Keratinocyte (primary cell): Measurements from ENCODE around the gene CDK14. TPM values are rescaled to one million over a fixed set of nuclear protein-coding genes. Genes with fewer than 3 reads are reported as not detected.

Experiments
- DNase-seq: peaks from one replicate; pipeline ENCODE4 v3.0.0-alpha.2; 2011; ENCODE audit warnings: low read depth, missing footprints, low spot score
- FAIRE-seq: peaks from 2 replicates; lab custom pipeline; 2011; peaks lifted over from hg19 to GRCh38; lab: Jason Lieb, UNC
- H2AFZ ChIP-seq: 2 replicates; pipeline ENCODE4 v1.6.0; 2012; ENCODE audit warnings: low read length, control low read depth, inconsistent platforms; ENCODE audit not compliant: control insufficient read depth
- H3K27ac ChIP-seq: 2 replicates; pipeline ENCODE4 v1.5.1; 2011; ENCODE audit warnings: low read length; ENCODE audit not compliant: control insufficient read depth, insufficient read depth
- H3K27me3 ChIP-seq: 3 replicates; pipeline ENCODE4 v1.6.0; 2011; ENCODE audit warnings: low read length; ENCODE audit not compliant: control insufficient read depth, insufficient read depth; ENCODE audit errors: extremely low read depth
- H3K36me3 ChIP-seq, 2 experiments: 2 replicates in 1 of 2; 3 replicates in 1 of 2; pipeline ENCODE4 v1.5.1; 2011; ENCODE audit warnings: low read length in 2 of 2, mild to moderate bottlenecking in 1 of 2; ENCODE audit not compliant: control insufficient read depth in 2 of 2, insufficient read depth in 2 of 2; ENCODE audit errors: extremely low read depth in 1 of 2
- H3K4me1 ChIP-seq: 3 replicates; pipeline ENCODE4 v1.5.1; 2011; ENCODE audit warnings: low read length; ENCODE audit not compliant: control insufficient read depth, insufficient read depth; ENCODE audit errors: extremely low read depth
- H3K4me2 ChIP-seq: 3 replicates; pipeline ENCODE4 v1.6.0; 2011; ENCODE audit warnings: low read depth, low read length; ENCODE audit not compliant: control insufficient read depth, insufficient read depth; ENCODE audit errors: extremely low read depth
- H3K4me3 ChIP-seq, 3 experiments: fragments of 200-600 bp in 1 of 3; sonication (generic) in 1 of 3; 2 replicates in 2 of 3; 3 replicates in 1 of 3; pipeline ENCODE4 v1.5.1; 2011 to 2016; ENCODE audit warnings: low read length in 3 of 3, mild to moderate bottlenecking in 3 of 3, control low read depth in 2 of 3, inconsistent platforms in 1 of 3, low read depth in 1 of 3, mixed read lengths in 1 of 3, mixed run types in 1 of 3, moderate library complexity in 1 of 3; ENCODE audit not compliant: control insufficient read depth in 2 of 3, insufficient read depth in 2 of 3; ENCODE audit errors: extremely low read depth in 1 of 3
- H3K79me2 ChIP-seq: 2 replicates; pipeline ENCODE4 v1.6.0; 2012; ENCODE audit warnings: low read length; ENCODE audit not compliant: control insufficient read depth, insufficient read depth
- H3K9ac ChIP-seq: 3 replicates; pipeline ENCODE4 v1.6.0; 2011; ENCODE audit warnings: low read length; ENCODE audit not compliant: control insufficient read depth, insufficient read depth; ENCODE audit errors: extremely low read depth
- H3K9me1 ChIP-seq: 3 replicates; pipeline ENCODE4 v1.6.0; 2011; ENCODE audit warnings: low read length; ENCODE audit not compliant: control insufficient read depth, insufficient read depth; ENCODE audit errors: extremely low read depth
- H3K9me3 ChIP-seq: 2 replicates; pipeline ENCODE4 v1.5.1; 2012; ENCODE audit warnings: low read depth, low read length; ENCODE audit not compliant: control insufficient read depth
- H4K20me1 ChIP-seq: 3 replicates; pipeline ENCODE4 v1.6.0; 2011; ENCODE audit warnings: low read length; ENCODE audit not compliant: control insufficient read depth, insufficient read depth; ENCODE audit errors: extremely low read depth
- CTCF ChIP-seq, 3 experiments: IDR thresholded peaks in 1 of 3; conservative IDR thresholded peaks in 1 of 3; optimal IDR thresholded peaks in 1 of 3; 2 replicates in 2 of 3; 3 replicates in 1 of 3; pipeline versions ENCODE3 to v1.5.1; 2011; ENCODE audit warnings: low read length in 3 of 3, mild to moderate bottlenecking in 3 of 3, moderate library complexity in 2 of 3, control low read depth in 1 of 3, inconsistent platforms in 1 of 3; ENCODE audit not compliant: insufficient read depth in 2 of 3; ENCODE audit errors: extremely low read depth in 1 of 3
- EZH2 ChIP-seq: IDR thresholded peaks from one replicate; pipeline ENCODE4 v1.6.1; 2012; ENCODE audit warnings: inconsistent platforms, mild to moderate bottlenecking, low read length, moderate library complexity
- dilution Hi-C: fragments of 300-500 bp; cut with MboI; formaldehyde crosslinking; loops from one replicate; pipeline ENCODE4 v1.7.0; 2020; ENCODE audit warnings: low sequenced_read_pairs; ENCODE audit not compliant: extremely low pct_ligation_motif_present
- polyA plus RNA-seq, 5 experiments: library from polyadenylated mRNA; depleted of rRNA in 3 of 5; stranded (reverse) in 3 of 5; stranded (forward) in 1 of 5; unstranded in 1 of 5; fragments of >200 nt; gene quantifications; 1 replicate in 1 of 5; 2 replicates in 3 of 5; 3 replicates in 1 of 5; pipeline versions ENCODE4 v1.2.1 to v1.2.3, GENCODE V29; 2011 to 2012; ENCODE audit warnings: missing spikeins in 2 of 5, low read depth in 1 of 5, low replicate concordance in 1 of 5

Gene CDK14
- polyA plus RNA-seq, 1 donor (not counting 4 experiments of a cell fraction or from before 2014, with no cell fraction given), result 4.0 TPM

GRCh38 chr7:90988516-90988915, 392.4 kb downstream of the CDK14 start:
- Histone ChIP-seq H3K9me1 (no peaks in the 10 kb centered on the region), H3K27me3 (no peaks in the 10 kb centered on the region), H4K20me1 (no peaks in the 10 kb centered on the region), H3K4me2 (no peak overlapping the region), H3K9ac (no peak overlapping the region), H3K36me3 (no peaks in the 10 kb centered on the region), H2AFZ (no peak overlapping the region), H3K9me3 (no peaks in the 10 kb centered on the region), H3K4me1 (no peaks in the 10 kb centered on the region), H3K4me3 (no peak overlapping the region), H3K79me2 (no peaks in the 10 kb centered on the region), H3K27ac (no peak overlapping the region)
- TF ChIP-seq CTCF (optimal IDR thresholded peaks at IDR 0.05 in 1 of 3, IDR thresholded peaks at IDR 0.05 in 1 of 3, conservative IDR thresholded peaks at IDR 0.05 in 1 of 3; ENCODE audit: extremely low read depth in 1 of 3, insufficient read depth in 2 of 3, low read length in 3 of 3), result no peak
- TF ChIP-seq EZH2, result no peak
- no peak for FAIRE-seq
- dilution Hi-C loops, result no loop called here
- DNase-seq, result no peak

- Histone ChIP-seq H3K27ac (no peak overlapping the region), H3K27me3 (no peaks in the 10 kb centered on the region), H3K9ac (no peak overlapping the region), H3K36me3 (no peaks in the 10 kb centered on the region), H3K4me3 (no peak overlapping the region), H3K79me2 (no peaks in the 10 kb centered on the region), H3K9me1 (no peaks in the 10 kb centered on the region), H3K4me2 (no peak overlapping the region), H3K4me1 (no peaks in the 10 kb centered on the region), H3K9me3 (no peaks in the 10 kb centered on the region), H4K20me1 (no peaks in the 10 kb centered on the region), H2AFZ (no peak overlapping the region)
- DNase-seq, result no peak
- no peak for FAIRE-seq
- dilution Hi-C loops, result no loop called here
- no peak for TF ChIP-seq CTCF (optimal IDR thresholded peaks at IDR 0.05 in 1 of 3, IDR thresholded peaks at IDR 0.05 in 1 of 3, conservative IDR thresholded peaks at IDR 0.05 in 1 of 3; ENCODE audit: extremely low read depth in 1 of 3, insufficient read depth in 2 of 3, low read length in 3 of 3)
- no peak for TF ChIP-seq EZH2
These were observed 393.1 kb downstream of the CDK14 start for GRCh38 chr7:90988996-90989765.
